GM18868 (cell line): ENCODE data around the gene MPP2.
"Not testable (repeated sequence)": the region's sequence is repeated elsewhere in the genome, so short reads cannot be mapped to it uniquely, and the experiment has no call there.

Experiments
- ATAC-seq: cut with Tn5 transposase; IDR thresholded peaks from one replicate; pipeline ENCODE4 v1.9.1; 2021; ENCODE audit warnings: mild to moderate bottlenecking, moderate library complexity; ENCODE audit not compliant: unreplicated experiment

MPP2 gene

GRCh38 chr17:43877451-43878155, 29.7 kb downstream of the MPP2 start:
- ATAC-seq = no peak

GRCh38 chr17:43877031-43877430, 30.3 kb downstream of the MPP2 start:
- ATAC-seq = no peak

GRCh38 chr17:43875476-43876147, 31.7 kb downstream of the MPP2 start:
- no peak for ATAC-seq

GRCh38 chr17:43874293-43874692, 33.0 kb downstream of the MPP2 start:
- ATAC-seq = no peak

GRCh38 chr17:43873815-43874214, 33.5 kb downstream of the MPP2 start:
- ATAC-seq = no peak

- no peak for ATAC-seq
Measured at GRCh38 chr17:43873091-43873490, 34.2 kb downstream of the MPP2 start.

GRCh38 chr17:43871946-43872690, 35.2 kb downstream of the MPP2 start:
- no peak for ATAC-seq

GRCh38 chr17:43869031-43869430, 38.3 kb downstream of the MPP2 start:
- not testable (repeated sequence) for ATAC-seq

- no peak for ATAC-seq
Measured at GRCh38 chr17:43868226-43868994, 38.9 kb downstream of the MPP2 start.

GRCh38 chr17:43864161-43864984, 43.0 kb downstream of the MPP2 start:
- no peak for ATAC-seq

GRCh38 chr17:43861960-43862359, 45.4 kb downstream of the MPP2 start:
- ATAC-seq = no peak

- ATAC-seq = no peak
Measured at GRCh38 chr17:43860927-43861622, 46.3 kb downstream of the MPP2 start.

- no peak for ATAC-seq
Measured at GRCh38 chr17:43860077-43860725, 47.1 kb downstream of the MPP2 start.

GRCh38 chr17:43857957-43858600, 49.3 kb downstream of the MPP2 start:
- no peak for ATAC-seq

GRCh38 chr17:43857141-43857540, 50.2 kb downstream of the MPP2 start:
- ATAC-seq = no peak

- ATAC-seq = no peak
Measured at GRCh38 chr17:43856141-43856540, 51.2 kb downstream of the MPP2 start.

GRCh38 chr17:43855061-43855460, 52.3 kb downstream of the MPP2 start:
- no peak for ATAC-seq

GRCh38 chr17:43854498-43854897, 52.8 kb downstream of the MPP2 start:
- no peak for ATAC-seq

- no peak for ATAC-seq
Measured at GRCh38 chr17:43853546-43853945, 53.8 kb downstream of the MPP2 start.
